Measurements from ENCODE around the gene DARS1. TPM values are rescaled to one million over a fixed set of nuclear protein-coding genes. Genes with fewer than 3 reads are reported as not detected.

The DARS1 gene
- total and polyA plus RNA-seq, 2 of the 13 experiments (the other 11 are each of a cell fraction or from before 2014, with no cell fraction given), result 149 to 230 TPM

DNA sequence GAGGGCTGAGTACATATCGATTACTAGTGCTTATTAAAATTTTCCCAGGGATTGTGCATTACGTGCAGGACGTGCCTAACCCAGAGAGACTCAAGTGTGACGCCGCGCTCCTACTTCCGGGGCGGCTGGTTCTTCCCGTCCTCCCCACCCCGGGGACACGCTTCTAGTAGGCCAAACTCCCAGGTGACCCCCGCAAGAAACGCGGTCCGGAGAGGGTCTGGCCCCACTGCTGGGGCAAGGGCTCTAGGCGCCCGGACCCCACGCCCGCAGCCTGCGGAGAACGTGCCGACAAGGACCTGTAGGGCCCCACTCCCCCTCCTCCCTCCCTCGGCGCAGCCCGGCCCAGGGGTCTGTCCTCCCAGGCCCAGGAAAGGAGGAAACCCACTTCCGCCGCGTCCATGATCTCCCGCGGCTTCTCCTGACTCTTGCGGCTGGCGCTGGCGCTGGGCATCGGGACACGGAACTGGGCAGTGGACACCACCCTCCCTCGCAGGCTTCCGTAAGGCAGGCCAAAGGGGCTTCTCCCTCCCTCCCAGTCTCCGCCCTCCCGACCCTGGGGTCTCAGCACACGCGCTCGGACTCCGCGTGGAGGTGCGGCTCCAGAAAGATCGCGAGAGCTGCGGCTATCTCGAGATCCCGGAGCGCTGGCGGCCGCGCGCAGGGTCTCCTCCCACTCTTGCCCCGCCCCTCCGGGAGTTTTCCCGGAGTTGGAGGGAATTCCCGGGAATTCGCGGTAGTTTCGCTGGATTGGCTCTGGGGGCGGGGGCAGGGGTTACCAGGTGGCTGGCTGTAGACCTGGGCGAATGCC is at the start of gene DARS1 (continued):
- TF ChIP-seq ZFP37 (CRISPR knock-in tag; IDR thresholded peaks at IDR 0.05; ENCODE audit: borderline replicate concordance) (peak; percentile 80), FLYWCH1 (CRISPR knock-in tag; IDR thresholded peaks at IDR 0.05) (peak; percentile 80; the same call in 1 of the 2 replicates), NFRKB (IDR thresholded peaks at IDR 0.05) (no peak), RAD21 (CRISPR knock-in tag; IDR thresholded peaks at IDR 0.05) (peak; percentile 32), RFXANK (CRISPR knock-in tag; IDR thresholded peaks at IDR 0.05) (peak; percentile 65; the same call in 1 of the 2 replicates), HHEX (CRISPR knock-in tag; IDR thresholded peaks at IDR 0.05) (no peak; the same call in 1 of the 2 replicates), NCOA2 (CRISPR knock-in tag; IDR thresholded peaks at IDR 0.05) (peak; percentile 13; the same call in 1 of the 2 replicates), ZFAT (CRISPR knock-in tag; conservative IDR thresholded peaks at IDR 0.05) (peak; percentile 74; the same call in 1 of the 2 replicates), ZNF556 (CRISPR knock-in tag; IDR thresholded peaks at IDR 0.05; ENCODE audit: borderline replicate concordance) (peak; percentile 93; the same call in 1 of the 2 replicates), HOXA9 (CRISPR knock-in tag; IDR thresholded peaks at IDR 0.05; ENCODE audit: borderline replicate concordance) (0 out of 2 replicates have a peak, but pooled peaks have one; percentile 66), ZFP36L1 (CRISPR knock-in tag; IDR thresholded peaks at IDR 0.05) (no peak; the same call in none of the 2 replicates), ZFP90 (CRISPR knock-in tag; IDR thresholded peaks at IDR 0.05; ENCODE audit: borderline replicate concordance) (peak; percentile 96), ZNF253 (CRISPR knock-in tag; IDR thresholded peaks at IDR 0.05; ENCODE audit: borderline replicate concordance) (peak; percentile 85; the same call in 1 of the 2 replicates), ZNF34 (CRISPR knock-in tag; IDR thresholded peaks at IDR 0.05; ENCODE audit: borderline replicate concordance) (no peak; the same call in none of the 2 replicates), KAT2B (IDR thresholded peaks at IDR 0.05; ENCODE audit: borderline replicate concordance, low read depth, low read length) (no peak), ZNF510 (CRISPR knock-in tag; IDR thresholded peaks at IDR 0.05; ENCODE audit: low read depth) (0 out of 2 replicates have a peak, but pooled peaks have one; percentile 76), ZFP82 (CRISPR knock-in tag; IDR thresholded peaks at IDR 0.05; ENCODE audit: borderline replicate concordance) (peak; percentile 86; the same call in 1 of the 2 replicates), PHF8 (CRISPR knock-in tag; IDR thresholded peaks at IDR 0.05) (peak; percentile 99)
- TF ChIP-seq, protein P1, sequence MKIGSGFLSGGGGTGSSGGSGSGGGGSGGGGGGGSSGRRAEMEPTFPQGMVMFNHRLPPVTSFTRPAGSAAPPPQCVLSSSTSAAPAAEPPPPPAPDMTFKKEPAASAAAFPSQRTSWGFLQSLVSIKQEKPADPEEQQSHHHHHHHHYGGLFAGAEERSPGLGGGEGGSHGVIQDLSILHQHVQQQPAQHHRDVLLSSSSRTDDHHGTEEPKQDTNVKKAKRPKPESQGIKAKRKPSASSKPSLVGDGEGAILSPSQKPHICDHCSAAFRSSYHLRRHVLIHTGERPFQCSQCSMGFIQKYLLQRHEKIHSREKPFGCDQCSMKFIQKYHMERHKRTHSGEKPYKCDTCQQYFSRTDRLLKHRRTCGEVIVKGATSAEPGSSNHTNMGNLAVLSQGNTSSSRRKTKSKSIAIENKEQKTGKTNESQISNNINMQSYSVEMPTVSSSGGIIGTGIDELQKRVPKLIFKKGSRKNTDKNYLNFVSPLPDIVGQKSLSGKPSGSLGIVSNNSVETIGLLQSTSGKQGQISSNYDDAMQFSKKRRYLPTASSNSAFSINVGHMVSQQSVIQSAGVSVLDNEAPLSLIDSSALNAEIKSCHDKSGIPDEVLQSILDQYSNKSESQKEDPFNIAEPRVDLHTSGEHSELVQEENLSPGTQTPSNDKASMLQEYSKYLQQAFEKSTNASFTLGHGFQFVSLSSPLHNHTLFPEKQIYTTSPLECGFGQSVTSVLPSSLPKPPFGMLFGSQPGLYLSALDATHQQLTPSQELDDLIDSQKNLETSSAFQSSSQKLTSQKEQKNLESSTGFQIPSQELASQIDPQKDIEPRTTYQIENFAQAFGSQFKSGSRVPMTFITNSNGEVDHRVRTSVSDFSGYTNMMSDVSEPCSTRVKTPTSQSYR (CRISPR knock-in tag; IDR thresholded peaks at IDR 0.05; ENCODE audit: borderline replicate concordance), result no peak; the same call in 1 of the 2 replicates
- TF ChIP-seq, protein P2, sequence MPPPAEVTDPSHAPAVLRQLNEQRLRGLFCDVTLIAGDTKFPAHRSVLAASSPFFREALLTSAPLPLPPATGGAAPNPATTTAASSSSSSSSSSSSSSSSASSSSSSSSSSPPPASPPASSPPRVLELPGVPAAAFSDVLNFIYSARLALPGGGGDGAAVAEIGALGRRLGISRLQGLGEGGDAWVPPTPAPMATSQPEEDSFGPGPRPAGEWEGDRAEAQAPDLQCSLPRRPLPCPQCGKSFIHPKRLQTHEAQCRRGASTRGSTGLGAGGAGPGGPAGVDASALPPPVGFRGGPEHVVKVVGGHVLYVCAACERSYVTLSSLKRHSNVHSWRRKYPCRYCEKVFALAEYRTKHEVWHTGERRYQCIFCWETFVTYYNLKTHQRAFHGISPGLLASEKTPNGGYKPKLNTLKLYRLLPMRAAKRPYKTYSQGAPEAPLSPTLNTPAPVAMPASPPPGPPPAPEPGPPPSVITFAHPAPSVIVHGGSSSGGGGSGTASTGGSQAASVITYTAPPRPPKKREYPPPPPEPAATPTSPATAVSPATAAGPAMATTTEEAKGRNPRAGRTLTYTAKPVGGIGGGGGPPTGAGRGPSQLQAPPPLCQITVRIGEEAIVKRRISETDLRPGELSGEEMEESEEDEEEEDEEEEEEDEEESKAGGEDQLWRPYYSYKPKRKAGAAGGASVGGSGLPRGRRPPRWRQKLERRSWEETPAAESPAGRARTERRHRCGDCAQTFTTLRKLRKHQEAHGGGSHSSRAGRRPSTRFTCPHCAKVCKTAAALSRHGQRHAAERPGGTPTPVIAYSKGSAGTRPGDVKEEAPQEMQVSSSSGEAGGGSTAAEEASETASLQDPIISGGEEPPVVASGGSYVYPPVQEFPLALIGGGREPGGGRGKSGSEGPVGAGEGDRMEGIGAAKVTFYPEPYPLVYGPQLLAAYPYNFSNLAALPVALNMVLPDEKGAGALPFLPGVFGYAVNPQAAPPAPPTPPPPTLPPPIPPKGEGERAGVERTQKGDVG (CRISPR knock-in tag; IDR thresholded peaks at IDR 0.05; ENCODE audit: borderline replicate concordance), result no peak
- TF ChIP-seq, protein P3, sequence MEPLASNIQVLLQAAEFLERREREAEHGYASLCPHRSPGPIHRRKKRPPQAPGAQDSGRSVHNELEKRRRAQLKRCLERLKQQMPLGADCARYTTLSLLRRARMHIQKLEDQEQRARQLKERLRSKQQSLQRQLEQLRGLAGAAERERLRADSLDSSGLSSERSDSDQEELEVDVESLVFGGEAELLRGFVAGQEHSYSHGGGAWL (CRISPR knock-in tag; IDR thresholded peaks at IDR 0.05), result peak; percentile 95
- TF ChIP-seq, protein P4, sequence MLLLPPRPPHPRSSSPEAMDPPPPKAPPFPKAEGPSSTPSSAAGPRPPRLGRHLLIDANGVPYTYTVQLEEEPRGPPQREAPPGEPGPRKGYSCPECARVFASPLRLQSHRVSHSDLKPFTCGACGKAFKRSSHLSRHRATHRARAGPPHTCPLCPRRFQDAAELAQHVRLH (CRISPR knock-in tag; IDR thresholded peaks at IDR 0.05; ENCODE audit: borderline replicate concordance, low read depth), result peak; percentile 45
